OCI-LY1 (cell line): Measurements from ENCODE around the gene ZNF469.

ENCODE experiments used
- EZH2 ChIP-seq: fragments of 200-600 bp; sonication (generic), shearing (Covaris generic); IDR thresholded peaks from 2 replicates; pipeline ENCODE4 v1.8.0; 2017; ENCODE audit warnings: borderline replicate concordance, mixed run types, mild to moderate bottlenecking, antibody characterized with exemption, low read length, moderate library complexity, mixed read lengths
- TF ChIP-seq, protein P1 (sequence below): fragments of 200-600 bp; sonication (generic), shearing (Covaris generic); IDR thresholded peaks from 2 replicates; pipeline ENCODE4 v1.5.1; 2017; ENCODE audit warnings: mild to moderate bottlenecking, antibody characterized with exemption, low read length, moderate library complexity, mixed read lengths

DNA sequence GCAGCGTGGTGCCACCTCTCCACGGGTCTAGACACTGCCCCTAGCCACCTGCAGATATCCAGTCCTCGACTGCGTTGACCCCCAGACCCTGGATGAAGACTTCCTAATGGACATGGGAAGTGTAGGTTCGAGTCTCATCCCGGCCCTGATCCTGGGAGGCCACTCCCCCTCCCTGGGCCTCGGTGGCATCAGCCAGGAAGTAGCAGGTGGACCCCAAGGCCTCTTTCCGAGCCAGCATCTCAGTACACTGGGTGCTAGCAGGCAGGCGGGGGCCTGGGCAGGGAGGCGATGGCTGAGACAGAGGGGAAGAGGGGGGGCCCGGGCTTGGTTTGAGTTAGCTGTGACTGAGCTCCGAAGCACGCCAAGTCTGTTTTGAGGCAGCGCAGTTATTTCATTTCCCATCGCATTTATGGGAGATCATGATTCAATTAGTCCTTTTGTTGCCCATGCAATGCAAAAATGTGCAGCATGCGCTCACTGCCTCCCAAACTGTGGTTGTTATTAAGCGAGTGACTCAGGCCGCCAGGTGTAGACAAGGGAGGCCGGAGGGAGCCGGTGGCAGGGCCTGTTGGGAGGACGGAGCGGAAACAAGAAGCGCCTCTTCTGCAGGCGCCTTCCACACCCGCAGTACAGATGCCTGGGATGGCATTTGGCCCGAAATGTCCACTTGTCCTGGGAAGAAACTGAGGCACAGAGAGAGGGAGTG is 25.3 kb upstream of the ZNF469 start:
- TF ChIP-seq, protein P1, sequence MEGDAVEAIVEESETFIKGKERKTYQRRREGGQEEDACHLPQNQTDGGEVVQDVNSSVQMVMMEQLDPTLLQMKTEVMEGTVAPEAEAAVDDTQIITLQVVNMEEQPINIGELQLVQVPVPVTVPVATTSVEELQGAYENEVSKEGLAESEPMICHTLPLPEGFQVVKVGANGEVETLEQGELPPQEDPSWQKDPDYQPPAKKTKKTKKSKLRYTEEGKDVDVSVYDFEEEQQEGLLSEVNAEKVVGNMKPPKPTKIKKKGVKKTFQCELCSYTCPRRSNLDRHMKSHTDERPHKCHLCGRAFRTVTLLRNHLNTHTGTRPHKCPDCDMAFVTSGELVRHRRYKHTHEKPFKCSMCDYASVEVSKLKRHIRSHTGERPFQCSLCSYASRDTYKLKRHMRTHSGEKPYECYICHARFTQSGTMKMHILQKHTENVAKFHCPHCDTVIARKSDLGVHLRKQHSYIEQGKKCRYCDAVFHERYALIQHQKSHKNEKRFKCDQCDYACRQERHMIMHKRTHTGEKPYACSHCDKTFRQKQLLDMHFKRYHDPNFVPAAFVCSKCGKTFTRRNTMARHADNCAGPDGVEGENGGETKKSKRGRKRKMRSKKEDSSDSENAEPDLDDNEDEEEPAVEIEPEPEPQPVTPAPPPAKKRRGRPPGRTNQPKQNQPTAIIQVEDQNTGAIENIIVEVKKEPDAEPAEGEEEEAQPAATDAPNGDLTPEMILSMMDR = no peak
- TF ChIP-seq EZH2 = no peak
